RWPE2 (cell line): ENCODE measurements around the gene SUMO2.
A peak's percentile ranks its signal among the peaks of the same experiment; 100 is the strongest.
"Not testable (repeated sequence)": the region's sequence is repeated elsewhere in the genome, so short reads cannot be mapped to it uniquely, and the experiment has no call there.

Source experiments
- ATAC-seq: fragments of 200-7000 bp; cut with Tn5 transposase; 3 replicates; pipeline ENCODE4 v1.9.1; 2021; ENCODE audit warnings: low read depth
- DNase-seq: peaks from one replicate; pipeline ENCODE4 v3.0.0-alpha.2; 2020; ENCODE audit warnings: low spot score
- H3K27ac ChIP-seq: fragments of 450-650 bp; 2 replicates; pipeline ENCODE4 v1.5.1; 2017; ENCODE audit warnings: mild to moderate bottlenecking; ENCODE audit not compliant: poor library complexity, severe bottlenecking
- H3K27me3 ChIP-seq: fragments of 250-450 bp; sonication (Bioruptor Pico); 2 replicates; pipeline ENCODE4 v1.5.1; 2021; ENCODE audit warnings: mild to moderate bottlenecking, moderate library complexity; ENCODE audit not compliant: insufficient read depth, poor library complexity, severe bottlenecking
- H3K36me3 ChIP-seq: fragments of 250-450 bp; sonication (Bioruptor Pico); 2 replicates; pipeline ENCODE4 v1.5.1; 2020; ENCODE audit warnings: low read depth, mild to moderate bottlenecking, moderate library complexity
- H3K4me1 ChIP-seq: fragments of 250-450 bp; sonication (Bioruptor Pico); 2 replicates; pipeline ENCODE4 v1.5.1; 2021; ENCODE audit warnings: mild to moderate bottlenecking, moderate library complexity; ENCODE audit not compliant: insufficient read depth, poor library complexity, severe bottlenecking
- H3K4me3 ChIP-seq: fragments of 250-450 bp; sonication (Bioruptor Pico); 2 replicates; pipeline ENCODE4 v1.5.1; 2021; ENCODE audit warnings: mild to moderate bottlenecking, moderate library complexity; ENCODE audit not compliant: severe bottlenecking
- H3K9me3 ChIP-seq: fragments of 250-450 bp; sonication (Bioruptor Pico); 2 replicates; pipeline ENCODE4 v1.5.1; 2021; ENCODE audit warnings: mild to moderate bottlenecking, moderate library complexity; ENCODE audit not compliant: severe bottlenecking
- TF ChIP-seq, protein P1 (sequence below): fragments of 450-650 bp; IDR thresholded peaks from one replicate; pipeline ENCODE4 v1.5.1; 2017; ENCODE audit warnings: mild to moderate bottlenecking, moderate library complexity; ENCODE audit not compliant: poor library complexity, severe bottlenecking

Gene SUMO2

DNA sequence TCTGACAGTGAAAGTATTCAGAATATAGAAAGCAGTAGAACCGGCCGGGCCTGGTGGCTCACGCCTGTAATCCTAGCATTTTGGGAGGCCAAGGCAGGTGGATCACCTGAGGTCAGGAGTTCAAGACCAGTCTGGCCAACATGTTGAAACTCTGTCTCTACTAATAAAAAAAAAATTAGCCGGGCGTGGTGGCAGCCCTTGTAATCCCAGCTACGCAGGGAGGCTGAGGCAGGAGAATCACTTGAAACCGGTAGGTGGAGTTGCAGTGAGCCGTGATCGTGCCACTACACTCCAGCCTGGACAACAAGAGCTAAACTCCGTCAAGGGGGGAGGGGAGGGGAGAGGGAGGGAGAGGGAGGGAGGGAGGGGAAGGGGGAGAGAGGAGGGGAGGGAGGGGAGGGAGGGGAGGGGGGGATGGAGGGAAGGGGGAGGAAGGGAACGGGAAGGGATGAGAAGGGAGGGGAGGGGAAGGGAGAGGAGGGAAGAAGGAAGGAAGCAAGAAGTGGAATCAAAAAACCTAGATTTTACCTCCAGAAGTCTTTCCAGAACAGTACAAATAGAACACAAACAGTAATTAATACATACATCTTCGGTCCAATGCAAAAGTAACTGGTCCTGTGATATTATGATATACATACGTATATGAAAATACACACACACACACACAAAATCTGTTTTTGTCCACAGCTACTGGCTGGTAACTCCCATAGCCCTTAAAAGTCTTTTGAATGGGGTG is 40.4 kb downstream of the SUMO2 start:
- no peak for DNase-seq

GRCh38 chr17:75138519-75138918 is 44.2 kb downstream of the SUMO2 start:
- H3K9me3 ChIP-seq: no peaks in the 10 kb centered on the region
- H3K27ac ChIP-seq: no peak overlapping the region
- no peaks in the 10 kb centered on the region for H3K27me3 ChIP-seq
- no peak overlapping the region for H3K4me3 ChIP-seq
- no peak for ATAC-seq
- peaks cover 3% of the 10 kb centered on the region for H3K4me1 ChIP-seq
- TF ChIP-seq, protein P1, sequence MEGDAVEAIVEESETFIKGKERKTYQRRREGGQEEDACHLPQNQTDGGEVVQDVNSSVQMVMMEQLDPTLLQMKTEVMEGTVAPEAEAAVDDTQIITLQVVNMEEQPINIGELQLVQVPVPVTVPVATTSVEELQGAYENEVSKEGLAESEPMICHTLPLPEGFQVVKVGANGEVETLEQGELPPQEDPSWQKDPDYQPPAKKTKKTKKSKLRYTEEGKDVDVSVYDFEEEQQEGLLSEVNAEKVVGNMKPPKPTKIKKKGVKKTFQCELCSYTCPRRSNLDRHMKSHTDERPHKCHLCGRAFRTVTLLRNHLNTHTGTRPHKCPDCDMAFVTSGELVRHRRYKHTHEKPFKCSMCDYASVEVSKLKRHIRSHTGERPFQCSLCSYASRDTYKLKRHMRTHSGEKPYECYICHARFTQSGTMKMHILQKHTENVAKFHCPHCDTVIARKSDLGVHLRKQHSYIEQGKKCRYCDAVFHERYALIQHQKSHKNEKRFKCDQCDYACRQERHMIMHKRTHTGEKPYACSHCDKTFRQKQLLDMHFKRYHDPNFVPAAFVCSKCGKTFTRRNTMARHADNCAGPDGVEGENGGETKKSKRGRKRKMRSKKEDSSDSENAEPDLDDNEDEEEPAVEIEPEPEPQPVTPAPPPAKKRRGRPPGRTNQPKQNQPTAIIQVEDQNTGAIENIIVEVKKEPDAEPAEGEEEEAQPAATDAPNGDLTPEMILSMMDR: no peak
- peaks cover 84% of the 10 kb centered on the region for H3K36me3 ChIP-seq
- no peak for DNase-seq

More for the DNA sequence above, 40.4 kb downstream of the SUMO2 start:
- Histone ChIP-seq H3K9me3 (no peaks in the 10 kb centered on the region), H3K27ac (no peak overlapping the region), H3K36me3 (peaks cover 94% of the 10 kb centered on the region), H3K4me3 (no peak overlapping the region), H3K4me1 (peaks cover 3% of the 10 kb centered on the region), H3K27me3 (no peaks in the 10 kb centered on the region)
- ATAC-seq: no peak
- TF ChIP-seq, protein P1: no peak

DNA sequence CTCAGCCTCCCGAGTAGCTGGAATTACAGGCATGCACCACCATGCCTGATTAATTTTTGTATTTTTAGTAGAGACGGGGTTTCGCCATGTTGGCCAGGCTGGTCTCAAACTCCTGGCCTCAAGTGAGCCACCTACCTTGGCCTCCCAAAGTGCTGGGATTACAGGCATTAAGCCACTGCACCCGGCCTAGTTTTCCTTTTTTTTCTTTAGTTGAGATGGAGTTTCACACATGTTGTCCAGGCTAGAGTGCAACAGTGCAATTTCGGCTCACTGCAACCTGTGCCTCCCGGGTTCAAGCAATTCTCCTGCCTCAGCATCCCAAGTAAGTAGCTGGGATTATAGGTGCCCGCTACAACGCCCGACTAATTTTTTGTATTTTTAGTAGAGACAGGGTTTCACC is 45.0 kb downstream of the SUMO2 start:
- not testable (repeated sequence) for H3K9me3 ChIP-seq, H3K4me1 ChIP-seq, ATAC-seq, DNase-seq, H3K4me3 ChIP-seq, H3K27ac ChIP-seq, H3K27me3 ChIP-seq
- peaks cover 77% of the 10 kb centered on the region for H3K36me3 ChIP-seq

DNA sequence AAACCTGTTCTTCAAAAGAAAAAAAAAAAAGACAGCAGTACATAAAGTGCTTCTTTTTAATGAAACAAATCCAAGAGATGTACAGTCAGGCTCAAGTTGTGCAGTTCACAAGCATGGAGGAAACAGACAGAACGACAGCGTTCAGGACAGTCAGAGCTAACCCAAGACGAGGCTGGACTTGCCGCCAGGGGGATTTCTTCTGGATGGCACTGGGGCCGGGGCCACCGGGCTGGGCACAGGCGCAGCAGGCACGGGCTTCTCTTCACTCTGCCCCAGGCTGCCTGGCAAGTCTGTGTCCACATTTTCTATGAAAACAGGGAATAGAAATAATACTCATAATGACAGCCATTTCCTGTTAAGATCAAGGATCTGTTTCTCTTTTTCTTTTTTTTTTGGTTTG is 46.8 kb downstream of the SUMO2 start:
- Histone ChIP-seq H3K36me3 (peaks cover 67% of the 10 kb centered on the region), H3K27ac (peak overlapping the region; percentile 87), H3K4me3 (no peak overlapping the region), H3K9me3 (no peaks in the 10 kb centered on the region), H3K27me3 (no peaks in the 10 kb centered on the region), H3K4me1 (peaks cover 7% of the 10 kb centered on the region)
- TF ChIP-seq, protein P1: no peak
- no peak for ATAC-seq
- no peak for DNase-seq

DNA sequence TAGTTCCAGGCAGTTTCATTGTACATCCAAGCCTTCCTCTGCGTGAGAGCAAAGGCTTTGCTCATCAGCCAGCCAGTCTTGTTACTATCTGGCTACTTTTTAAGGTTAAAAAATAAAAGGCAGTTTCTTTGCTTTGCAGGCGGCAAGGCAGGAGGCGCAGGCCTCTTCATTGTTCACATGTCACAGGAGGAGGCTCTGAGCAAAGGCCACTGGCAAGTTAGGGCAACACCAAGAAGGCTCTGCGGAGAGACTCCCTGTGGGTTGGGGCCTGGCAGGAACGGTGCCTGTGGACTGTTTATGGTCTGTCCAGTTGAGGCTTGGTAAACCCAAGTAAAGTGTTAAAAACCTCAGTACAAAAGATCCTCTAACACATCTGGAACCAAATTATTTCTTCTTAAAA is 47.3 kb downstream of the SUMO2 start:
- no peak for ATAC-seq
- TF ChIP-seq, protein P1: no peak
- Histone ChIP-seq H3K4me1 (peaks cover 7% of the 10 kb centered on the region), H3K27me3 (no peaks in the 10 kb centered on the region), H3K36me3 (peaks cover 65% of the 10 kb centered on the region), H3K9me3 (no peaks in the 10 kb centered on the region), H3K4me3 (no peak overlapping the region), H3K27ac (peak overlapping the region; percentile 87)
- no peak for DNase-seq

GRCh38 chr17:75133607-75134347 is 49.0 kb downstream of the SUMO2 start:
- H3K9me3 ChIP-seq, H3K4me3 ChIP-seq, ATAC-seq, H3K4me1 ChIP-seq, DNase-seq, H3K27me3 ChIP-seq: not testable (repeated sequence)
- Histone ChIP-seq H3K27ac (peak overlapping the region; percentile 87), H3K36me3 (peaks cover 61% of the 10 kb centered on the region)
